Adrenal gland (tissue), 12 donors: ENCODE data around the gene EML1. TPM values are rescaled to one million over a fixed set of nuclear protein-coding genes. Genes with fewer than 3 reads are reported as not detected.
A peak's percentile ranks its signal among the peaks of the same experiment; 100 is the strongest.

Experiments used
- DNase-seq, 7 donors: peaks; one replicate each; pipeline ENCODE4 v3.0.0-alpha.2; 2019 to 2020
- H3K27ac ChIP-seq, 5 donors: fragments of 200-600 bp; sonication (generic) in 4 of 5; 1 replicate in 3 of 5; 2 replicates in 2 of 5; pipeline versions ENCODE4 v1.5.1 to v1.8.0; 2016 to 2020; ENCODE audit warnings: mild to moderate bottlenecking in 1 of 5
- H3K27me3 ChIP-seq: fragments of 200-600 bp; 2 replicates; pipeline ENCODE4 v1.8.0; 2021
- H3K36me3 ChIP-seq, 2 donors: fragments of 200-600 bp; replicated peaks in 1 of 2; 1 replicate in 1 of 2; 2 replicates in 1 of 2; pipeline versions ENCODE4 v1.5.1 to v1.8.0; 2018 to 2022
- H3K4me1 ChIP-seq, 2 donors: fragments of 200-600 bp; replicated peaks in 1 of 2; 1 replicate in 1 of 2; 2 replicates in 1 of 2; pipeline versions ENCODE4 v1.5.1 to v1.8.0; 2018 to 2021
- H3K4me3 ChIP-seq, 4 donors: fragments of 200-600 bp; sonication (generic) in 3 of 4; one replicate each; pipeline ENCODE4 v1.5.1; 2016 to 2018
- H3K9me3 ChIP-seq, 3 donors: fragments of 200-600 bp; sonication (generic) in 1 of 3; replicated peaks in 1 of 3; 1 replicate in 2 of 3; 2 replicates in 1 of 3; pipeline versions ENCODE4 v1.5.1 to v1.8.0; 2016 to 2021
- CTCF ChIP-seq, 6 experiments: fragments of 450-650 bp in 4 of 6; fragments of 200-600 bp in 2 of 6; sonication (generic) in 1 of 6; IDR thresholded peaks; 1 replicate in 5 of 6; 2 replicates in 1 of 6; pipeline versions ENCODE4 v1.5.1 to v1.8.0; 2016 to 2021; ENCODE audit warnings: antibody characterized with exemption in 6 of 6, mild to moderate bottlenecking in 2 of 6, moderate library complexity in 1 of 6
- POLR2A ChIP-seq, 2 donors: fragments of 450-650 bp; IDR thresholded peaks; one replicate each; pipeline ENCODE4 v1.6.1; 2017; ENCODE audit warnings: antibody characterized with exemption in 2 of 2, mild to moderate bottlenecking in 2 of 2, moderate library complexity in 1 of 2
- WGBS, 4 donors: extraction: QIAGEN DNeasy Blood & Tissue Kit in 2 of 4; methylation state at CpG; one replicate each; pipeline versions ENCODE4 v1.1.5 to v1.1.7; 2013 to 2017; 5-methylcytosine and 5-hydroxymethylcytosine counted together
- intact Hi-C, 2 donors: fragments of 100-400 bp; cut with DNase I; formaldehyde crosslinking; loops; one replicate each; pipeline versions ENCODE4 v1.14.1 to v1.15.0; 2022 to 2023
- polyA plus RNA-seq, 3 donors: library from polyadenylated mRNA; stranded (reverse); fragments of 200-250 nt in 2 of 3; fragments of 350-450 nt in 1 of 3; fragmentation: Illumina TruSeq in 1 of 3; extraction: RNeasy Lipid Tissue Mini Kit (QIAGEN cat#74804) in 1 of 3; gene quantifications; one replicate each; pipeline ENCODE4 v1.2.3, GENCODE V29; 2013 to 2014
- total RNA-seq, 9 donors: library from RNA; depleted of rRNA in 4 of 9; stranded (reverse); fragments of >200 nt in 4 of 9; fragments of 120-200 nt in 1 of 9; fragmentation: NEBNext Ultra II Directional in 1 of 9; extraction: Animal tissue kit (Norgen Biotek cat#: 25700) in 1 of 9; gene quantifications; one replicate each; pipeline versions ENCODE4 v1.1.0 to v1.2.4, GENCODE V29; 2013 to 2023
- donor health status: healthy with polysubstance abuse.
- donor health status: Bipolar disorder and iron deficiency.
- donor health status: DM: yes; HTN: yes; CAD: no.
- donor health status: DM: no; HTN: no; CAD: no.
- donor health status: DM: no; HTN: no; CAD: no.
- donor health status: DM: yes; HTN: yes; CAD: no.

Gene EML1
- total and polyA plus RNA-seq, 12 donors, result 5.5 to 59.5 (median 16.2) TPM

GRCh38 chr14:99883866-99884650 lies 90.8 kb downstream of the EML1 start:
- intact Hi-C loops, result loop anchor here (2.0 to 5.0 kb wide), 2 partner anchors 155 to 202 kb away; partner anchors contain the start of gene CYP46A1 (in 1 of the 2)
- Histone ChIP-seq H3K27ac (no peak overlapping the region), H3K4me1 (peaks cover 0 to 7% of the 10 kb centered on the region in 2 donors), H3K36me3 (no peaks in the 10 kb centered on the region), H3K4me3 (no peak overlapping the region), H3K9me3 (no peaks in the 10 kb centered on the region), H3K27me3 (no peaks in the 10 kb centered on the region)
- TF ChIP-seq POLR2A (IDR thresholded peaks at IDR 0.05) (no peak), CTCF (IDR thresholded peaks at IDR 0.05) (no peak)
- 85 to 92% (median 89%) methylated on average over 9 of the region's 9 CpGs for WGBS, 4 donors
- no peak for DNase-seq

GRCh38 chr14:99884834-99885648 lies 91.8 kb downstream of the EML1 start:
- Histone ChIP-seq H3K36me3 (no peaks in the 10 kb centered on the region), H3K4me1 (no peaks in the 10 kb centered on the region), H3K9me3 (no peaks in the 10 kb centered on the region), H3K4me3 (no peak overlapping the region), H3K27me3 (no peaks in the 10 kb centered on the region), H3K27ac (no peak overlapping the region)
- peak in 2 of 7 donors; percentile 43 to 44 for DNase-seq
- TF ChIP-seq POLR2A (IDR thresholded peaks at IDR 0.05) (no peak), CTCF (IDR thresholded peaks at IDR 0.05) (peak; percentile 51 to 85 (median 81))
- intact Hi-C loops, result loop anchor here (2.0 to 5.0 kb wide), 4 partner anchors 156 to 208 kb away; partner anchors contain the start of gene CYP46A1 (in 1 of the 2)
- 50 to 51% (median 51%) methylated on average over 7 of the region's 7 CpGs for WGBS, 4 donors

- no peak for DNase-seq
- no peaks in the 10 kb centered on the region for H3K36me3 ChIP-seq
- intact Hi-C loops, result loop anchor here (2.0 to 5.0 kb wide), 3 partner anchors 157 to 208 kb away; no protein-coding TSS in a partner anchor
These were observed 92.4 kb downstream of the EML1 start for GRCh38 chr14:99885649-99885958.

More at GRCh38 chr14:99885649-99885958, 92.4 kb downstream of the EML1 start:
- no peaks in the 10 kb centered on the region for H3K4me1 ChIP-seq
- WGBS, 4 donors, result 61 to 68% (median 64%) methylated on average over 3 of the region's 3 CpGs
- no peaks in the 10 kb centered on the region for H3K27me3 ChIP-seq
- H3K9me3 ChIP-seq, result no peaks in the 10 kb centered on the region
- H3K4me3 ChIP-seq, result no peak overlapping the region
- TF ChIP-seq POLR2A (IDR thresholded peaks at IDR 0.05) (no peak), CTCF (IDR thresholded peaks at IDR 0.05) (no peak)
- no peak overlapping the region for H3K27ac ChIP-seq
